Hematopoietic multipotent progenitor cell treated with erythropoietin and hydrocortisone succinate and interleukin-3 and kit ligand, for 4 days (in vitro differentiated cells): ENCODE results near the gene RNF148.
"Not testable (repeated sequence)": the region's sequence is repeated elsewhere in the genome, so short reads cannot be mapped to it uniquely, and the experiment has no call there.

Source experiments
- DNase-seq: peaks from one replicate; pipeline ENCODE4 v3.0.0-alpha.2; 2015

RNF148 gene

GRCh38 chr7:122689346-122690109 lies 13.2 kb downstream of the RNF148 start:
- no peak for DNase-seq

- DNase-seq, result no peak
Observed at GRCh38 chr7:122688400-122688998, 14.2 kb downstream of the RNF148 start.

DNA sequence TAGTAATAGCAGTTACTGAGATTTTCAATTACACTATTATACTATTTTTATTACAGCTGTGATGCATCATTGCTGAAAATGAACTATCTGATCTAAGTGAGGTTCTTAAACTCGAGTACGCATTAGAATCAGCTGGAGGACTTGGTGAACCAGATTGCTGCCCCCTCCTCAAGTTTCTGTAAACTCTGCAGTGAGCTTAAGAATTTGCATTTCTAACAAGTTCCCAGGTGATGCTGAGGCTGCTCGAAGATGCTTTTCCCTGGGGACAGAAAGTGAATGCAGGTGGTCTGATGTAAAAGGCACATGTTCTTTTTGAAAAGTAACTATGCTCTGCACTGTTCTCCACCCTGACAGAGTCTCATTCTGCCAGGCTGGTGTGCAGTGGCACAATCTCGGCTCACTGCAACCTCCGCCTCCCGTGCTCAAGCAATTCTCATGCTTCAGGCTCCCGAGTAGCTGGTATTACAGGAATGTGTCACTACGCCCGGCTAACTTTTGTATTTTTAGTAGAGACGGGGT lies 16.3 kb downstream of the RNF148 start:
- DNase-seq, result no peak

- no peak for DNase-seq
Observed at GRCh38 chr7:122684504-122684903, 18.2 kb downstream of the RNF148 start.

DNA sequence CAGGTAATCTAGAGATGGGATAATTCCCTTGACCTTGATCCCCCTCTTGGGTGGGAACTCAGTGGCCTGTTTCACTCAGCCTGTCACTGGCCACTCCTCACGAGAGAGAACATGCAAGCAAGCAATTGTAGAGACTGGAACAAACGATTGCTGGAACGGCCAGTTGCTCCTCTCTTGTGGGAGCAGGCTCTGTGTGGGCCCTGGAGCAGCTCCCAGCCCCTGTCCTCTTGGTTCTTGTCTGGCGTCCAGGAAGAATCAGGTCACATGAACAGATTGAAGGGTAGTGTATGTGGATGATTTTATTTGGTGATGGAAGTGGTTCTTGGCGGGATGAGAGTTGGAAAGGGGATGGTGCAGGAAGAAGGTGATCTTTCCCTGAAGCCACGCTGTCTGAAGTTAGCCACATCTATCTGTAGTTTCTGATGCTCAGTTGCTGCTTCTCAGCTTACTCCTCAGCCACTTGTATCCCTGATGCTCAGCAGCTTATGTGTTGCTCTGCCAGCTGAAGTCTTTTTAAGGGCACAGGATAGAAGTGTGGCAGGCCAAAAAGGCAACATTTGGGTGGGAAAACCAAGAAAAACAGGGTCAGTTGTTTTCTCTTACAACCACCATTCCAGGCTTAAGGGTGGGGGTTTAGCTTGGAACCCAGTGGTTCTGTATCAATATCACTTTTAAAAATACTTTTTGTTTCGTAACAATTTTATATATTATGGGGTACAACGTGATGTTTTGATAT lies 19.7 kb downstream of the RNF148 start:
- no peak for DNase-seq

GRCh38 chr7:122681186-122681585 lies 21.5 kb downstream of the RNF148 start:
- not testable (repeated sequence) for DNase-seq

DNA sequence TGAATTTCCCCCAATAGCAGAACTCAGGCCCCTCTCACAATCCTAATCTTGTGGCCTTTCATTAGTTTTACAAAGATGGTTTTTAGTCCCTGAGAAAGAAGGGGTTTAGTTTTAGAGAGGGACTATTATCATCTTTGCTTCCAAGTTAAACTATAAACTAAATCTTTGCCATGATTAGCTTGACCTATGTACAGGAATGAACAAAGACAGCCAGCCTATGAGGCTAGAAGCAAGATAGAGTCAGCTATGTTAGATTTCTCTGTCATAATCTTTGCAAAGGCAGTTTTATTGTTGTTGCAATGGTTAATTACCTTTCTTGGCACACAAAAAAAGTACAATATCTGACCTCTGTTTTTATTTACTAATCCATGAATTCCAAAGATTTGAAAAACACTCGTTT lies 22.9 kb downstream of the RNF148 start:
- DNase-seq, result no peak

- not testable (repeated sequence) for DNase-seq
Observed at GRCh38 chr7:122679269-122679709, 23.4 kb downstream of the RNF148 start.

DNA sequence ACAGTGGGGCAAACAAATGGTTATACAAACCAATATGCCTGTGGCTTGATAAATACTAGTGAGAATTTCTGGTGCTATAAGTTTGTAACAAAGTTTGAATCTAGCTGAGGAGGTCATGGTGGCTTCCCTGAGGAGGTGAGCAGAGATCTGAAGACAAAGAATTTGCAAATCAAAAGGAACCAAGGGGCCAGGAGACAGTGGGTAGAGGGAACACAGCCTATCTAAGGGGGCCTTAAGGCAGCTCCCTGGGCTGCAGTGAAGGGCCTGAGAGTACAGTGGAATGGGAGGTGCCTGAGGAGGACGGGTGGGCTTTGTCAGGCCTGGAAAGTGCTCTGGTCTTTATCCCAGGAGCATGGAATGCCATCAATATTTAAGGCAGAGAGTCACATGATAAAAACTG lies 25.6 kb downstream of the RNF148 start:
- DNase-seq, result no peak

GRCh38 chr7:122676466-122676865 lies 26.3 kb downstream of the RNF148 start:
- no peak for DNase-seq

DNA sequence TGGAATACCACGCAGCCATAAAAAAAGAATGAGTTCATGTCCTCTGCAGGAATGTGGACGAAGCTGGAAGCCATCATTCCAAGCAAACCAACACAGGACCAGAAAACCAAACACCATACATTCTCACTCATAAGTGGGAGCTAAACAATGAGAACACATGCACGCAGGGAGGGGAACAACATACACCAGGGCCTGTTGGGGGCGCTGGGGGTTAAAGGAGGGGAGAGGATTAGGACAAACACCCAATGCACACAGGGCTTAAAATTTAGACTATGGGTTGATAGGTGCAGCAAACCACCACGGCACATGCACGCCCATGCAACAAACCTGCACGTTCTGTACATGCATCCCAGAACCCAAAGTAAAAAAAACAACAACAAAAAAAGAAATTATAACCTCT lies 27.1 kb downstream of the RNF148 start:
- no peak for DNase-seq

- DNase-seq, result no peak
Observed at GRCh38 chr7:122675011-122675410, 27.7 kb downstream of the RNF148 start.

DNA sequence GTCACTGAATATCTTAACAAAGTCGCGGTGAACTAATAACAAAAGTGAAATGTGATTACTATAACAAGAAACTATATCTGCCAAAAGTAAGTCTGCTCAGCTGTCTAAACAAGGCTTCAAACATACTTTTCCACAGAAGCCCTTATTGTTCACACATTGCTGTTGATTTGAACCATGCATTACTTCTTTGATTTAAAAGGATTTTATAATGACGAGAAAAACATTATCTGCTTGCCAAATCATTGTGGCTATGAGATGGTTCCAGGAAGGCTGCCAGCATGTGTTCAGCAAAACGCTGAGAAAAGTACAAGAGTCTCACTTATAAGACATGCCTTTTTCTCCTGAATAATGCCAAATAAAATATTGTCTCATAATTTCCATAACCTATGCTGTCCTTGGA lies 28.2 kb downstream of the RNF148 start:
- DNase-seq, result no peak

- no peak for DNase-seq
Observed at GRCh38 chr7:122673951-122674350, 28.8 kb downstream of the RNF148 start.

- DNase-seq, result no peak
Observed at GRCh38 chr7:122672536-122672935, 30.2 kb downstream of the RNF148 start.

DNA sequence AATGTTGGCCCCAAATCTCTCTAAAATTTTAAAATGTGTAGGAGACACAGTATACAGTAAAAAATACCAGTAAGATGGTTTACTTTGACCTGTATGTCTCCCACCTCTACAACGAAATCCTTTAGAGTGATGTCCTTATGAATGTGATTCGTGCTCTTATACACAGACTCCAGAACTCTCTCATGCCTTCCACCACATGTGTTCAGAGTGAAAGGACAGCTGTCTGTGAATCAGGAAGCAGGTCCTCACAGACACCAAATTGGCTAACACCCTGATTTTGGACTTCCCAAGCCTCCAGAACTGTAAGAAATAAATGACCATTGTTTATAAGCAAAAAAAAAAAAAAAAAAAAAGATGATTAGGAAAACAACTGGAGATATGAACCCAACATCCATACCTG lies 39.0 kb downstream of the RNF148 start:
- DNase-seq, result no peak

- no peak for DNase-seq
Observed at GRCh38 chr7:122658856-122659255, 43.9 kb downstream of the RNF148 start.

GRCh38 chr7:122653685-122654084 lies 49.0 kb downstream of the RNF148 start:
- no peak for DNase-seq

GRCh38 chr7:122652876-122653275 lies 49.8 kb downstream of the RNF148 start:
- DNase-seq, result no peak
